BLaER1 treated with 17β-estradiol and CSF1 and Interleukin-3, amounts not matched to agents 10 nM and 100 nM (cell line): ENCODE results near the gene CMTM7.
"Not testable (repeated sequence)": the region's sequence is repeated elsewhere in the genome, so short reads cannot be mapped to it uniquely, and the experiment has no call there.

Source experiments
- H3K27ac ChIP-seq, 11 experiments: shearing (Covaris generic); formaldehyde crosslinking; 2 replicates each; pipeline ENCODE4 v1.8.1; 2022
- H3K27me3 ChIP-seq, 11 experiments: shearing (Covaris generic); formaldehyde crosslinking; 2 replicates each; pipeline ENCODE4 v1.8.1; 2022
- H3K36me3 ChIP-seq, 11 experiments: shearing (Covaris generic); formaldehyde crosslinking; 2 replicates each; pipeline ENCODE4 v1.8.1; 2022
- H3K4me1 ChIP-seq, 10 experiments: shearing (Covaris generic); formaldehyde crosslinking; 2 replicates each; pipeline ENCODE4 v1.8.1; 2022
- H3K4me2 ChIP-seq, 11 experiments: shearing (Covaris generic); formaldehyde crosslinking; 2 replicates each; pipeline ENCODE4 v1.8.1; 2022
- H3K4me3 ChIP-seq, 10 experiments: shearing (Covaris generic); formaldehyde crosslinking; 2 replicates each; pipeline ENCODE4 v1.8.1; 2022
- H3K9ac ChIP-seq, 11 experiments: shearing (Covaris generic); formaldehyde crosslinking; 2 replicates each; pipeline ENCODE4 v1.8.1; 2022
- H3K9me3 ChIP-seq, 11 experiments: shearing (Covaris generic); formaldehyde crosslinking; replicated peaks in 1 of 11; 2 replicates each; pipeline ENCODE4 v1.8.1; 2022
- H4K20me1 ChIP-seq, 11 experiments: shearing (Covaris generic); formaldehyde crosslinking; 2 replicates each; pipeline ENCODE4 v1.8.1; 2022
- Cebpa-rat ChIP-seq, 11 experiments: shearing (Covaris generic); IDR thresholded peaks; 2 replicates each; pipeline ENCODE4 v1.8.1; 2022

CMTM7 gene

GRCh38 chr3:32374788-32375595 is 16.7 kb upstream of the CMTM7 start:
- peak overlapping the region; percentile 2 to 97 (median 51); a peak in 21 of 22 replicates for H3K4me2 ChIP-seq
- no peak for TF ChIP-seq Cebpa-rat (IDR thresholded peaks at IDR 0.05)
- peaks cover 0 to 11% (median 0%) of the 10 kb centered on the region in 11 experiments; a peak in 4 of 22 replicates for H3K36me3 ChIP-seq
- peak overlapping the region in 1 of 11 experiments; percentile 26; a peak in 2 of 22 replicates for H3K9ac ChIP-seq
- peak overlapping the region in 4 of 11 experiments; percentile 15 to 44 (median 28); a peak in 5 of 22 replicates for H3K27ac ChIP-seq
- H3K9me3 ChIP-seq, result no peaks in the 10 kb centered on the region
- no peak overlapping the region for H3K4me3 ChIP-seq
- peaks cover 53 to 76% (median 60%) of the 10 kb centered on the region in 10 experiments for H3K4me1 ChIP-seq
- H3K27me3 ChIP-seq, result no peaks in the 10 kb centered on the region
- H4K20me1 ChIP-seq, result peaks cover 0 to 54% (median 43%) of the 10 kb centered on the region in 11 experiments; a peak in 18 of 22 replicates

- Histone ChIP-seq H3K4me2 (peak overlapping the region in 5 of 11 experiments; percentile 19 to 82 (median 43); a peak in 10 of 22 replicates), H4K20me1 (peaks cover 0 to 50% (median 39%) of the 10 kb centered on the region in 11 experiments; a peak in 18 of 22 replicates), H3K9me3 (no peaks in the 10 kb centered on the region), H3K27me3 (no peaks in the 10 kb centered on the region), H3K27ac (no peak overlapping the region), H3K4me3 (no peak overlapping the region), H3K9ac (no peak overlapping the region), H3K36me3 (peaks cover 0 to 7% (median 0%) of the 10 kb centered on the region in 11 experiments; a peak in 4 of 22 replicates), H3K4me1 (peaks cover 49 to 71% (median 56%) of the 10 kb centered on the region in 10 experiments)
- no peak for TF ChIP-seq Cebpa-rat (IDR thresholded peaks at IDR 0.05)
These were observed 16.1 kb upstream of the CMTM7 start for GRCh38 chr3:32375596-32375930.

- Histone ChIP-seq H3K36me3 (peaks cover 0 to 1% (median 0%) of the 10 kb centered on the region in 11 experiments; a peak in 2 of 22 replicates), H4K20me1 (peaks cover 0 to 44% (median 33%) of the 10 kb centered on the region in 11 experiments; a peak in 18 of 22 replicates), H3K9me3 (no peaks in the 10 kb centered on the region), H3K4me2 (peak overlapping the region in 5 of 11 experiments; percentile 19 to 82 (median 43); a peak in 9 of 22 replicates), H3K4me3 (no peak overlapping the region), H3K9ac (no peak overlapping the region), H3K4me1 (peaks cover 45 to 66% (median 51%) of the 10 kb centered on the region in 10 experiments), H3K27me3 (no peaks in the 10 kb centered on the region), H3K27ac (peak overlapping the region in 1 of 11 experiments; percentile 39; a peak in 2 of 22 replicates)
- no peak for TF ChIP-seq Cebpa-rat (IDR thresholded peaks at IDR 0.05)
These were observed 15.5 kb upstream of the CMTM7 start for GRCh38 chr3:32376115-32376514.

- H3K4me3 ChIP-seq, result no peak overlapping the region
- H3K36me3 ChIP-seq, result no peaks in the 10 kb centered on the region
- no peak for TF ChIP-seq Cebpa-rat (IDR thresholded peaks at IDR 0.05)
- H4K20me1 ChIP-seq, result peaks cover 0 to 9% (median 0%) of the 10 kb centered on the region in 11 experiments; a peak in 4 of 22 replicates
- H3K4me2 ChIP-seq, result peak overlapping the region in 3 of 11 experiments; percentile 34 to 54 (median 50); a peak in 5 of 22 replicates
- no peaks in the 10 kb centered on the region for H3K27me3 ChIP-seq
- H3K27ac ChIP-seq, result no peak overlapping the region
- H3K4me1 ChIP-seq, result peaks cover 28 to 42% (median 32%) of the 10 kb centered on the region in 10 experiments
- H3K9ac ChIP-seq, result no peak overlapping the region
- 0 out of 22 replicates have a peak, but pooled peaks cover 0 to 4% (median 0%) of the 10 kb centered on the region in 11 experiments for H3K9me3 ChIP-seq
These were observed 11.7 kb upstream of the CMTM7 start for GRCh38 chr3:32379831-32380500.

GRCh38 chr3:32381922-32382321 is 9.7 kb upstream of the CMTM7 start:
- Histone ChIP-seq H3K27ac (no peak overlapping the region), H3K4me1 (peaks cover 26 to 35% (median 29%) of the 10 kb centered on the region in 10 experiments), H3K4me3 (no peak overlapping the region), H3K27me3 (no peaks in the 10 kb centered on the region), H3K36me3 (no peaks in the 10 kb centered on the region), H4K20me1 (no peaks in the 10 kb centered on the region), H3K9me3 (0 out of 22 replicates have a peak, but pooled peaks cover 0 to 4% (median 0%) of the 10 kb centered on the region in 11 experiments), H3K4me2 (no peak overlapping the region), H3K9ac (no peak overlapping the region)
- TF ChIP-seq Cebpa-rat (IDR thresholded peaks at IDR 0.05), result no peak

GRCh38 chr3:32383136-32383711 is 8.4 kb upstream of the CMTM7 start:
- H3K9me3 ChIP-seq, result 0 out of 22 replicates have a peak, but pooled peaks cover 0 to 4% (median 0%) of the 10 kb centered on the region in 11 experiments
- peak overlapping the region in 4 of 11 experiments; percentile 70 to 90 (median 80); a peak in 4 of 22 replicates for H3K4me2 ChIP-seq
- no peak overlapping the region for H3K27ac ChIP-seq
- H3K4me3 ChIP-seq, result no peak overlapping the region
- H3K4me1 ChIP-seq, result peaks cover 26 to 45% (median 32%) of the 10 kb centered on the region in 10 experiments
- no peak for TF ChIP-seq Cebpa-rat (IDR thresholded peaks at IDR 0.05)
- no peaks in the 10 kb centered on the region for H3K36me3 ChIP-seq
- H4K20me1 ChIP-seq, result no peaks in the 10 kb centered on the region
- H3K9ac ChIP-seq, result no peak overlapping the region
- H3K27me3 ChIP-seq, result no peaks in the 10 kb centered on the region

GRCh38 chr3:32384938-32385337 is 6.7 kb upstream of the CMTM7 start:
- H3K9me3 ChIP-seq, result 0 out of 22 replicates have a peak, but pooled peaks cover 0 to 4% (median 0%) of the 10 kb centered on the region in 11 experiments
- peaks cover 20 to 61% (median 42%) of the 10 kb centered on the region in 10 experiments for H3K4me1 ChIP-seq
- H3K27me3 ChIP-seq, result no peaks in the 10 kb centered on the region
- H3K4me2 ChIP-seq, result peak overlapping the region; percentile 68 to 90 (median 77)
- H3K27ac ChIP-seq, result peak overlapping the region in 10 of 11 experiments; percentile 33 to 80 (median 57); a peak in 17 of 22 replicates
- peak overlapping the region; percentile 2 to 61 (median 28); a peak in 14 of 22 replicates for H3K9ac ChIP-seq
- no peaks in the 10 kb centered on the region for H4K20me1 ChIP-seq
- H3K4me3 ChIP-seq, result peak overlapping the region in 4 of 10 experiments; percentile 2 to 49 (median 36); a peak in 5 of 20 replicates
- TF ChIP-seq Cebpa-rat (IDR thresholded peaks at IDR 0.05), result no peak
- no peaks in the 10 kb centered on the region for H3K36me3 ChIP-seq

- no peak for TF ChIP-seq Cebpa-rat (IDR thresholded peaks at IDR 0.05)
- H4K20me1 ChIP-seq, result peaks cover 0 to 2% (median 0%) of the 10 kb centered on the region in 11 experiments; a peak in 1 of 22 replicates
These were observed 4.1 kb upstream of the CMTM7 start for GRCh38 chr3:32387512-32387911.

GRCh38 chr3:32389577-32389976 is 2.1 kb upstream of the CMTM7 start:
- H3K27me3 ChIP-seq, H3K4me3 ChIP-seq, H3K27ac ChIP-seq, H3K9me3 ChIP-seq, H3K9ac ChIP-seq, H3K36me3 ChIP-seq: not testable (repeated sequence)
- peaks cover 37 to 82% (median 62%) of the 10 kb centered on the region in 10 experiments for H3K4me1 ChIP-seq
- peaks cover 0 to 22% (median 11%) of the 10 kb centered on the region in 11 experiments; a peak in 11 of 22 replicates for H4K20me1 ChIP-seq
- H3K4me2 ChIP-seq, result peak overlapping the region in 10 of 11 experiments; percentile 30 to 95 (median 88); a peak in 20 of 22 replicates

More at GRCh38 chr3:32387512-32387911, 4.1 kb upstream of the CMTM7 start:
- Histone ChIP-seq H3K27me3 (no peaks in the 10 kb centered on the region), H3K9me3 (0 out of 22 replicates have a peak, but pooled peaks cover 0 to 4% (median 0%) of the 10 kb centered on the region in 11 experiments), H3K27ac (no peak overlapping the region), H3K36me3 (no peaks in the 10 kb centered on the region), H3K4me3 (no peak overlapping the region), H3K4me2 (peak overlapping the region in 1 of 11 experiments; percentile 21; a peak in 1 of 22 replicates), H3K4me1 (peaks cover 23 to 76% (median 56%) of the 10 kb centered on the region in 10 experiments), H3K9ac (no peak overlapping the region)
